Ascending aorta (tissue), 2 donors: ENCODE data around the gene MCC. TPM values are rescaled to one million over a fixed set of nuclear protein-coding genes. Genes with fewer than 3 reads are reported as not detected.

Source experiments
- DNase-seq, 2 donors: peaks; one replicate each; pipeline ENCODE4 v3.0.0-alpha.2; 2019; ENCODE audit warnings: low spot score in 2 of 2
- H3K27ac ChIP-seq, 2 donors: fragments of 200-600 bp; sonication (generic); one replicate each; pipeline ENCODE4 v1.5.1; 2016 to 2017; ENCODE audit warnings: mild to moderate bottlenecking in 1 of 2
- H3K27me3 ChIP-seq: fragments of 200-600 bp; sonication (generic); one replicate; pipeline ENCODE4 v1.5.1; 2017
- H3K36me3 ChIP-seq, 2 donors: fragments of 200-600 bp; sonication (generic); one replicate each; pipeline ENCODE4 v1.5.1; 2016
- H3K4me1 ChIP-seq, 2 donors: fragments of 200-600 bp; sonication (generic); one replicate each; pipeline ENCODE4 v1.5.1; 2016 to 2017; ENCODE audit warnings: mild to moderate bottlenecking in 1 of 2
- H3K4me3 ChIP-seq, 2 donors: fragments of 200-600 bp; sonication (generic); one replicate each; pipeline ENCODE4 v1.5.1; 2016 to 2017; ENCODE audit warnings: mild to moderate bottlenecking in 1 of 2
- H3K9me3 ChIP-seq, 2 donors: fragments of 200-600 bp; sonication (generic); one replicate each; pipeline ENCODE4 v1.5.1; 2016
- intact Hi-C: fragments of 100-400 bp; cut with DNase I; formaldehyde crosslinking; loops from one replicate; pipeline ENCODE4 v1.15.1; 2023
- total RNA-seq: library from RNA; depleted of rRNA; stranded (reverse); fragments of >200 nt; gene quantifications from one replicate; pipeline ENCODE4 v1.1.0, GENCODE V29; 2016
- TF ChIP-seq, protein P1 (sequence below), 3 experiments: fragments of 200-600 bp in 2 of 3; fragments of 450-650 bp in 1 of 3; sonication (generic) in 2 of 3; IDR thresholded peaks; one replicate each; pipeline ENCODE4 v1.5.1; 2016 to 2019; ENCODE audit warnings: antibody characterized with exemption in 3 of 3, mild to moderate bottlenecking in 1 of 3, moderate library complexity in 1 of 3

The MCC gene
- total RNA-seq, 1 donor from 2014 or later: 67.9 TPM

DNA sequence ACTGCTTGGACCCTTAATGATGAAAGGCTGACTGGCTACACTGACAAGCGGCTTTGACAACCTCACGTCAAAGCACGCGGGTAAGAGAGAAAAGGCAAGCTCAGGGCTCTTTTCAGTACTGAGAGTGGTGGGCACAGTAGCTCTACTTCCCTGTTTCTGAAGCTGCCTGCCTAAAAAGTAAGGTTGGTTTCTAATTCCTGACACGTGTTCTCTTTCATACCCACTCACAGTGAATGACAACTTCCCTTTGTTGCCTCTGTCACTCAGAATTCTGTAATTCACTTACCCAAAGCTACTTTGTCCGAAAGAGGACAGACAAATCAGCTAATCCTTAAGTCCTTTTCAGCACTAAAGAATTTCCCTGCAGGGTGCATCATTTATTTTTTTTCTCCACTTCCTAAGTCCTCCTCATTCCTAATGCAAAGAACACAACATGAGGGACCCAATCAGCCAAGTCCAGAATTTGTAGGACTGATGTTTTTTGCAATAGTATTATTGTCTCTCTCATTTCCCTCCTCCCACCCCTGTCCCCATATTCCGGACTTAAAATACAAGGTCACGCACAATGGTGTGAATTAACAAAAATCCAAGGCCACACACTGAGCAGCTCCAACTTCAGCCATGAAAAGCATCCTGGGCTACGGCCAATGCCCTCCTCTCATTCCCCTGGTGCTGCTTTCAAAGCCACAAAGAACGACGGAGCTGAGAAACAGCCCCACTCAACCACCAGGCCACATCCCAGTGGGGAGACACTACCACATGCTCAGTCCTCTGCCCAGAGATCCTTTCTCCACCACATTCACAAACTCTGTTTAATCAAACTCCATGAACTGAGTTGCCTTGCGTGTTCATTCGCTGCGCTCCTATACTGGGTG, 274.5 kb downstream of the MCC start:
- no peaks in the 10 kb centered on the region for H3K27me3 ChIP-seq
- no peak overlapping the region for H3K27ac ChIP-seq
- H3K4me3 ChIP-seq: no peak overlapping the region
- no peaks in the 10 kb centered on the region for H3K36me3 ChIP-seq
- H3K9me3 ChIP-seq: no peaks in the 10 kb centered on the region
- TF ChIP-seq, protein P1, sequence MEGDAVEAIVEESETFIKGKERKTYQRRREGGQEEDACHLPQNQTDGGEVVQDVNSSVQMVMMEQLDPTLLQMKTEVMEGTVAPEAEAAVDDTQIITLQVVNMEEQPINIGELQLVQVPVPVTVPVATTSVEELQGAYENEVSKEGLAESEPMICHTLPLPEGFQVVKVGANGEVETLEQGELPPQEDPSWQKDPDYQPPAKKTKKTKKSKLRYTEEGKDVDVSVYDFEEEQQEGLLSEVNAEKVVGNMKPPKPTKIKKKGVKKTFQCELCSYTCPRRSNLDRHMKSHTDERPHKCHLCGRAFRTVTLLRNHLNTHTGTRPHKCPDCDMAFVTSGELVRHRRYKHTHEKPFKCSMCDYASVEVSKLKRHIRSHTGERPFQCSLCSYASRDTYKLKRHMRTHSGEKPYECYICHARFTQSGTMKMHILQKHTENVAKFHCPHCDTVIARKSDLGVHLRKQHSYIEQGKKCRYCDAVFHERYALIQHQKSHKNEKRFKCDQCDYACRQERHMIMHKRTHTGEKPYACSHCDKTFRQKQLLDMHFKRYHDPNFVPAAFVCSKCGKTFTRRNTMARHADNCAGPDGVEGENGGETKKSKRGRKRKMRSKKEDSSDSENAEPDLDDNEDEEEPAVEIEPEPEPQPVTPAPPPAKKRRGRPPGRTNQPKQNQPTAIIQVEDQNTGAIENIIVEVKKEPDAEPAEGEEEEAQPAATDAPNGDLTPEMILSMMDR (IDR thresholded peaks at IDR 0.05): no peak
- H3K4me1 ChIP-seq: no peaks in the 10 kb centered on the region
- DNase-seq: no peak
- intact Hi-C loops: no loop called here

DNA sequence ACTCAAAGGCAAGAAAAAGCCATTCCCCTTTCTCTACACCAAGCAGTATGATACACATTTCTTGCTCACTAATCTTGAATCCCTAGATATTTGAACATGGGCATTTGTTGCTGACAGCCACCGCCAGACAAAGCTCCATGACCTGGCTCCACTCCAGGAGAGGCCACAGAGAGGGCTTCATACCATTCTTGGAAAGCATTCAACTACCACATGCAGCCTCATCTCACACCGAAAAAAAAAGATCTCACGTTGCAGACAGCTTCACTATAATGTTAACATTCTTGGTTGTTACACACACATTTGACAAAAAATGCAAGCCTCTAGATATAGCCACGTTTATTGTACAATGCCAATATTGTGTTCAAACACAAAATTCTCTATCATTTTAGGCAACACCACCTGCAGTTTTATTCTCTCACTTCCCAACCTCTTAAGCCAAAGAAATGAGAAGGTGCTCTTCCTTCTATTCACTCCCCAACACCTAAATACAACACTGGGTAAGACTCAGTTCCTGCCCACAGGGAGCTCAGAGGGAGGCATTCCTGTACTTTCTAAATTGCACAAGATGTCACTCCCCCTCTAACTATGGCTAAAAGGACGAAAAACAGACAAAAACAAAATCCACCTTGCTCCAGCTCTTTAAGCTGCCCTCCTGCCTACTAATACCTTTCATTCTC, 275.9 kb downstream of the MCC start:
- H3K4me3 ChIP-seq: no peak overlapping the region
- H3K27me3 ChIP-seq: no peaks in the 10 kb centered on the region
- no peaks in the 10 kb centered on the region for H3K9me3 ChIP-seq
- H3K36me3 ChIP-seq: no peaks in the 10 kb centered on the region
- no peak overlapping the region for H3K27ac ChIP-seq
- intact Hi-C loops: no loop called here
- no peaks in the 10 kb centered on the region for H3K4me1 ChIP-seq
- DNase-seq: no peak
- TF ChIP-seq, protein P1 (IDR thresholded peaks at IDR 0.05): no peak

DNA sequence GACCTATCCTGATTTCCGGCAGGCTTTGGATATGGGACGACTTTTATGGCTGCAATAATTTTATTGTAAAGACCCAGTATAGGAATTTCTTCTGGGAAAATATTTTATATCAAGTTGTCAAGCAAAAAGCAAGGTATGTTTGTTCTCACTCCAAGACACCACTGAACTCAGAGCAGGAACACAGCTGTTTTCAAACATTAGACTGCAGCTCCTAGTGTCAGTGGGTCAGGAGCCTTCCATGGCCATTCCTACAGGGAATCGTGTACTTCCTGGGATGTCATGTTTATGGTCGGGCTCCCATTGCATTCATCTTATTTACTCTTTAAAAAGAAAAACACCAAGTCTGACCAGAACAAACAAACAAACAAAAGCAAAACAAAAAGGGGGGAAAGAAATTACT, 278.8 kb downstream of the MCC start:
- Histone ChIP-seq H3K36me3 (no peaks in the 10 kb centered on the region), H3K4me3 (no peak overlapping the region), H3K27me3 (no peaks in the 10 kb centered on the region), H3K9me3 (no peaks in the 10 kb centered on the region), H3K4me1 (no peaks in the 10 kb centered on the region), H3K27ac (no peak overlapping the region)
- intact Hi-C loops: no loop called here
- TF ChIP-seq, protein P1 (IDR thresholded peaks at IDR 0.05): no peak
- DNase-seq: no peak

DNA sequence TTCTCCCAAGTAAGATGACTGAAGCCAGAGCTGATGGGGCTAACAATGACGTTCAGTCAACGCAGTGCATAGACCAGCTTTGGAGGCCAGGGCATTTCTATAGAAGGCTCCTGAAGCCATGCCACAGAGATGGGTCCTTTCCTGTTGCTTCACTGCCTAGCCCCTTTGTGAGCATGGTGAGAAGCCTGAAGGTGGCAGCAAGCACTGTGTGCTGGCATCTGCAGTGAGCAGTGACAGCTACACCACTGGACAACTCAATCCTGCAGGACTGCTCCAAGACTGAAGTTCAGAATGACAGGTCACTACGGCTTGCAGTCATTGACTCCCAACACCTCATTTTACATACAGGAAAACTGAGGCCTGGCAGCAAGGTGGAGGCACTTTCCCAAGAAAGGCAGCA, 282.4 kb downstream of the MCC start:
- no peaks in the 10 kb centered on the region for H3K4me1 ChIP-seq
- H3K27me3 ChIP-seq: no peaks in the 10 kb centered on the region
- TF ChIP-seq, protein P1 (IDR thresholded peaks at IDR 0.05): no peak
- H3K36me3 ChIP-seq: no peaks in the 10 kb centered on the region
- no peak overlapping the region for H3K4me3 ChIP-seq
- no peaks in the 10 kb centered on the region for H3K9me3 ChIP-seq
- intact Hi-C loops: no loop called here
- no peak overlapping the region for H3K27ac ChIP-seq
- DNase-seq: no peak

- Histone ChIP-seq H3K4me3 (no peak overlapping the region), H3K9me3 (no peaks in the 10 kb centered on the region), H3K27ac (no peak overlapping the region), H3K36me3 (no peaks in the 10 kb centered on the region), H3K4me1 (no peaks in the 10 kb centered on the region), H3K27me3 (no peaks in the 10 kb centered on the region)
- intact Hi-C loops: no loop called here
- no peak for DNase-seq
- TF ChIP-seq, protein P1 (IDR thresholded peaks at IDR 0.05): no peak
Measured at GRCh38 chr5:113205323-113205722, 282.9 kb downstream of the MCC start.
